Body of pancreas (tissue), 4 donors: ENCODE data around the gene ARAP1.

Experiments
- POLR2A ChIP-seq, 3 donors: fragments of 450-650 bp; IDR thresholded peaks; one replicate each; pipeline ENCODE4 v1.6.1; 2016; ENCODE audit warnings: antibody characterized with exemption in 3 of 3, mild to moderate bottlenecking in 2 of 3
- TF ChIP-seq, protein P1 (sequence below), 7 experiments: fragments of 450-650 bp in 4 of 7; fragments of 200-600 bp in 3 of 7; sonication (generic) in 3 of 7; IDR thresholded peaks; one replicate each; pipeline ENCODE4 v1.5.1; 2016 to 2019; ENCODE audit warnings: antibody characterized with exemption in 7 of 7

DNA sequence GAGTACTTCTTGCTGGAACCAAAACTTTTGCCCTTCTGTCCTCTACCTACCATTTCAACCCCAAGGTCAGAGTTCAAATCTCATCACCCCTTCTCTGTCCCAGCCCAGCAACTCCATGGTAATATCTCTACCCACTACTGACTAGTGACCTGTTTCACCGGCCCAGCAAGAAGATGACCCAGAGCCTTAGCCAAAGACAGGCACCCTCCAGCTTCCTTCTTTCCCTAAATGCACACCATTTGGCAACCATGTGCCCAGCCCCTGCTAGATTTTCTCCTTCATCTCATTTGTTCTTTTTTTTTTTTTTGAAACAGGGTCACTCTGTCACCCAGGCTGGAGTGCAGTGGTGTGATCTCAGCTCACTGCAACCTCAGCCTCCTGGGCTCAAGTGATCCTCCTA lies 14.9 kb downstream of the ARAP1 start:
- TF ChIP-seq, protein P1, sequence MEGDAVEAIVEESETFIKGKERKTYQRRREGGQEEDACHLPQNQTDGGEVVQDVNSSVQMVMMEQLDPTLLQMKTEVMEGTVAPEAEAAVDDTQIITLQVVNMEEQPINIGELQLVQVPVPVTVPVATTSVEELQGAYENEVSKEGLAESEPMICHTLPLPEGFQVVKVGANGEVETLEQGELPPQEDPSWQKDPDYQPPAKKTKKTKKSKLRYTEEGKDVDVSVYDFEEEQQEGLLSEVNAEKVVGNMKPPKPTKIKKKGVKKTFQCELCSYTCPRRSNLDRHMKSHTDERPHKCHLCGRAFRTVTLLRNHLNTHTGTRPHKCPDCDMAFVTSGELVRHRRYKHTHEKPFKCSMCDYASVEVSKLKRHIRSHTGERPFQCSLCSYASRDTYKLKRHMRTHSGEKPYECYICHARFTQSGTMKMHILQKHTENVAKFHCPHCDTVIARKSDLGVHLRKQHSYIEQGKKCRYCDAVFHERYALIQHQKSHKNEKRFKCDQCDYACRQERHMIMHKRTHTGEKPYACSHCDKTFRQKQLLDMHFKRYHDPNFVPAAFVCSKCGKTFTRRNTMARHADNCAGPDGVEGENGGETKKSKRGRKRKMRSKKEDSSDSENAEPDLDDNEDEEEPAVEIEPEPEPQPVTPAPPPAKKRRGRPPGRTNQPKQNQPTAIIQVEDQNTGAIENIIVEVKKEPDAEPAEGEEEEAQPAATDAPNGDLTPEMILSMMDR (IDR thresholded peaks at IDR 0.05) = no peak
- no peak for TF ChIP-seq POLR2A (IDR thresholded peaks at IDR 0.05)
